Measurements from ENCODE around the gene CXXC5. TPM values are rescaled to one million over a fixed set of nuclear protein-coding genes. Genes with fewer than 3 reads are reported as not detected.

Gene CXXC5
- total RNA-seq, 2 experiments from 2014 or later: 26.7 to 113 TPM

GRCh38 chr5:139686706-139687441 lies 38.7 kb downstream of the CXXC5 start:
- TF ChIP-seq CTCF (conservative IDR thresholded peaks at IDR 0.05; ENCODE audit: low read length) (no peak), EZH2phosphoT487 (IDR thresholded peaks at IDR 0.05; ENCODE audit: borderline replicate concordance, low read depth, low read length) (no peak)
- Histone ChIP-seq H3K36me3 (ENCODE audit: insufficient read depth, low read length) (peaks cover 29% of the 10 kb centered on the region), H3K4me3 (ENCODE audit: low read depth, low read length, poor library complexity, severe bottlenecking) (no peak overlapping the region), H3K9me2 (ENCODE audit: insufficient read depth, low read length) (no peaks in the 10 kb centered on the region), H3K4me2 (ENCODE audit: low read length) (peak overlapping the region; percentile 74; the same call in 1 of the 2 replicates), H3K4me1 (ENCODE audit: insufficient read depth, low read length, poor library complexity, severe bottlenecking) (peaks cover 78% of the 10 kb centered on the region), H3K9me3 (ENCODE audit: low read length) (no peaks in the 10 kb centered on the region), H2AFZ (ENCODE audit: low read length) (no peak overlapping the region), H3K79me2 (ENCODE audit: insufficient read depth, low read depth, low read length) (no peaks in the 10 kb centered on the region), H3K27ac (ENCODE audit: low read depth, low read length, poor library complexity, severe bottlenecking) (peak overlapping the region; percentile 90), H4K20me1 (ENCODE audit: insufficient read depth, low read length) (no peaks in the 10 kb centered on the region)
- POLR2A ChIA-PET: no interaction called here
- CTCF ChIA-PET (ENCODE audit: unreplicated experiment): interaction anchor here (1.2 to 5.2 kb wide), 2 partner anchors 17 to 53 kb away, joined by 5 to 49 read pairs; no protein-coding TSS in a partner anchor
- peak; percentile 44 for DNase-seq (ENCODE audit: low spot score)
- intact Hi-C loops (cut with micrococcal nuclease; ENCODE audit: unreplicated experiment): no loop called here
- BruUV-seq (replicated peaks): no TSS peak

- Histone ChIP-seq H3K36me3 (ENCODE audit: insufficient read depth, low read length) (peaks cover 23% of the 10 kb centered on the region; the same call in 1 of the 2 replicates), H3K9me3 (ENCODE audit: low read length) (no peaks in the 10 kb centered on the region), H3K27ac (ENCODE audit: low read depth, low read length, poor library complexity, severe bottlenecking) (peak overlapping the region; percentile 90), H2AFZ (ENCODE audit: low read length) (no peak overlapping the region), H3K4me3 (ENCODE audit: low read depth, low read length, poor library complexity, severe bottlenecking) (no peak overlapping the region), H3K4me1 (ENCODE audit: insufficient read depth, low read length, poor library complexity, severe bottlenecking) (peaks cover 78% of the 10 kb centered on the region), H3K9me2 (ENCODE audit: insufficient read depth, low read length) (no peaks in the 10 kb centered on the region), H3K4me2 (ENCODE audit: low read length) (peak overlapping the region; percentile 74; the same call in 1 of the 2 replicates), H3K79me2 (ENCODE audit: insufficient read depth, low read depth, low read length) (no peaks in the 10 kb centered on the region), H4K20me1 (ENCODE audit: insufficient read depth, low read length) (no peaks in the 10 kb centered on the region)
- POLR2A ChIA-PET: interaction anchor here (2.7 kb wide), 1 partner anchor 18 kb away, joined by 19 read pairs; no protein-coding TSS in a partner anchor
- TF ChIP-seq EZH2phosphoT487 (IDR thresholded peaks at IDR 0.05; ENCODE audit: borderline replicate concordance, low read depth, low read length) (no peak), CTCF (conservative IDR thresholded peaks at IDR 0.05; ENCODE audit: low read length) (no peak)
- BruUV-seq (replicated peaks): no TSS peak
- CTCF ChIA-PET (ENCODE audit: unreplicated experiment): interaction anchor here (1.2 to 5.2 kb wide), 2 partner anchors 17 to 54 kb away, joined by 5 to 49 read pairs; no protein-coding TSS in a partner anchor
- intact Hi-C loops (cut with micrococcal nuclease; ENCODE audit: unreplicated experiment): no loop called here
- no peak for DNase-seq (ENCODE audit: low spot score)
Measured at GRCh38 chr5:139687656-139688055, 39.5 kb downstream of the CXXC5 start.
